Renal cortical epithelial cell (primary cell): ENCODE measurements around the gene TNFSF18. TPM values are rescaled to one million over a fixed set of nuclear protein-coding genes. Genes with fewer than 3 reads are reported as not detected.
A peak's percentile ranks its signal among the peaks of the same experiment; 100 is the strongest.
"Not testable (repeated sequence)": the region's sequence is repeated elsewhere in the genome, so short reads cannot be mapped to it uniquely, and the experiment has no call there.

ENCODE experiments used
- DNase-seq: peaks from one replicate; pipeline ENCODE4 v3.0.0-alpha.2; 2011; ENCODE audit warnings: low read depth
- total RNA-seq: library from RNA; depleted of rRNA; stranded (reverse); fragments of >200 nt; gene quantifications from 2 replicates; pipeline ENCODE4 v1.2.3, GENCODE V29; 2014

TNFSF18 gene
- 0.10 and 2.8 TPM in 2 replicates for total RNA-seq

GRCh38 chr1:173050865-173051264, at the start of gene TNFSF18:
TSS of gene TNFSF18 (minus strand) at chr1:173050941. CDS start at chr1:173050896, 45 bp downstream.
- peak; percentile 80 for DNase-seq

- peak; percentile 83 for DNase-seq
These were observed 48.4 kb upstream of the TNFSF18 start for GRCh38 chr1:173099166-173099565.

GRCh38 chr1:173098117-173098516, 47.4 kb upstream of the TNFSF18 start:
- DNase-seq: no peak

- no peak for DNase-seq
These were observed 46.3 kb upstream of the TNFSF18 start for GRCh38 chr1:173097001-173097400.

GRCh38 chr1:173095632-173096031, 44.9 kb upstream of the TNFSF18 start:
- DNase-seq: peak; percentile 84

- no peak for DNase-seq
These were observed 43.8 kb upstream of the TNFSF18 start for GRCh38 chr1:173094541-173094940.

GRCh38 chr1:173093691-173094445, 43.1 kb upstream of the TNFSF18 start:
- DNase-seq: peak; percentile 43

- no peak for DNase-seq
These were observed 33.6 kb upstream of the TNFSF18 start for GRCh38 chr1:173084292-173084691.

- DNase-seq: no peak
These were observed 32.2 kb upstream of the TNFSF18 start for GRCh38 chr1:173082913-173083312.

- DNase-seq: not testable (repeated sequence)
These were observed 23.5 kb upstream of the TNFSF18 start for GRCh38 chr1:173074217-173074616.

- DNase-seq: no peak
These were observed 13.3 kb upstream of the TNFSF18 start for GRCh38 chr1:173064011-173064410.

- DNase-seq: no peak
These were observed 12.4 kb upstream of the TNFSF18 start for GRCh38 chr1:173063171-173063570.

- peak; percentile 95 for DNase-seq
These were observed 11.6 kb upstream of the TNFSF18 start for GRCh38 chr1:173062150-173062938.

GRCh38 chr1:173058556-173058955, 7.8 kb upstream of the TNFSF18 start:
- DNase-seq: no peak

GRCh38 chr1:173057984-173058383, 7.2 kb upstream of the TNFSF18 start:
- DNase-seq: no peak

GRCh38 chr1:173056365-173056764, 5.6 kb upstream of the TNFSF18 start:
- DNase-seq: no peak

GRCh38 chr1:173052681-173053196, 2.0 kb upstream of the TNFSF18 start:
- peak; percentile 71 for DNase-seq

GRCh38 chr1:173049322-173049633, 1.5 kb downstream of the TNFSF18 start:
- DNase-seq: no peak

- DNase-seq: peak; percentile 70
These were observed 2.0 kb downstream of the TNFSF18 start for GRCh38 chr1:173048621-173049321.

GRCh38 chr1:173044656-173045055, 6.1 kb downstream of the TNFSF18 start:
- no peak for DNase-seq

- peak; percentile 69 for DNase-seq
These were observed 7.5 kb downstream of the TNFSF18 start for GRCh38 chr1:173043253-173043652.

GRCh38 chr1:173042806-173043205, 7.9 kb downstream of the TNFSF18 start:
- peak; percentile 78 for DNase-seq
